A549 (cell line): Measurements from ENCODE around the gene CD36. TPM values are rescaled to one million over a fixed set of nuclear protein-coding genes. Genes with fewer than 3 reads are reported as not detected.

Experiments used
- ATAC-seq, 2 experiments: fragments of 200-7000 bp in 1 of 2; fragments of >200 bp in 1 of 2; cut with Nextera tagmentation in 1 of 2; cut with Tn5 transposase in 1 of 2; 3 replicates each; pipeline versions ENCODE4 v1.8.0 to v1.9.1; 2018 to 2020; ENCODE audit warnings: mild to moderate bottlenecking in 1 of 2, moderate library complexity in 1 of 2
- CTCF ChIA-PET: fragments of 300-600 bp; sonication (Branson Sonifier 250); formaldehyde crosslinking; extraction: SDS; loops from one replicate; lab custom pipeline; 2021; ENCODE audit warnings: antibody characterized with exemption, inconsistent platforms; lab: Yijun Ruan, JAX
- POLR2A ChIA-PET: fragments of 350-600 bp; formaldehyde crosslinking; extraction: SDS; loops from one replicate; lab custom pipeline; 2021; ENCODE audit warnings: antibody characterized with exemption, inconsistent platforms; lab: Yijun Ruan, JAX
- DNase-seq, 2 experiments: peaks; one replicate each; pipeline versions ENCODE4 v3.0.0 to v3.0.0-alpha.2; 2011 to 2016; ENCODE audit warnings: low read depth in 1 of 2, low spot score in 1 of 2
- FAIRE-seq: peaks from 2 replicates; lab custom pipeline; 2011; peaks lifted over from hg19 to GRCh38; lab: Jason Lieb, UNC
- H3K27ac ChIP-seq, 2 experiments: fragments of >200 bp; sonication (Bioruptor Twin); formaldehyde crosslinking; 3 replicates each; pipeline ENCODE4 v1.5.1; 2016 to 2017
- H3K4me1 ChIP-seq: fragments of >200 bp; sonication (Bioruptor Twin); formaldehyde crosslinking; 3 replicates; pipeline ENCODE4 v1.6.1; 2016
- H3K4me2 ChIP-seq: fragments of >200 bp; sonication (Bioruptor Twin); formaldehyde crosslinking; 3 replicates; pipeline ENCODE4 v1.6.1; 2016
- H3K4me3 ChIP-seq: fragments of >200 bp; sonication (Bioruptor Twin); formaldehyde crosslinking; 3 replicates; pipeline ENCODE4 v1.5.1; 2016
- H3K9me3 ChIP-seq: fragments of >200 bp; sonication (Bioruptor Twin); formaldehyde crosslinking; 3 replicates; pipeline ENCODE4 v1.6.1; 2016
- BCL3 ChIP-seq: fragments of >200 bp; sonication (Bioruptor Twin); formaldehyde crosslinking; IDR thresholded peaks from 3 replicates; pipeline ENCODE4 v1.6.1; 2016
- CBX2 ChIP-seq: fragments of 200-600 bp; sonication (generic); IDR thresholded peaks from 2 replicates; pipeline ENCODE4 v1.6.1; 2016; ENCODE audit warnings: low read depth, mild to moderate bottlenecking, borderline replicate concordance
- CBX8 ChIP-seq: fragments of 200-600 bp; sonication (generic); IDR thresholded peaks from 2 replicates; pipeline ENCODE4 v1.6.1; 2016
- CHD2 ChIP-seq: fragments of 150-350 bp; IDR thresholded peaks from 2 replicates; pipeline ENCODE4 v1.6.1; 2014; ENCODE audit warnings: low read length; ENCODE audit not compliant: partially characterized antibody
- CHD4 ChIP-seq: fragments of 200-600 bp; sonication (generic); IDR thresholded peaks from 2 replicates; pipeline ENCODE4 v1.6.1; 2016; ENCODE audit warnings: antibody characterized with exemption, mild to moderate bottlenecking, borderline replicate concordance
- ELK1 ChIP-seq: fragments of 150-350 bp; IDR thresholded peaks from 2 replicates; pipeline ENCODE4 v1.6.1; 2014; ENCODE audit warnings: low read depth, mild to moderate bottlenecking, low read length
- FOSB ChIP-seq: fragments of 250-450 bp; sonication (Bioruptor Pico); IDR thresholded peaks from 2 replicates; pipeline ENCODE4 v1.5.0; 2020; ENCODE audit warnings: mild to moderate bottlenecking, moderate library complexity
- HES2 ChIP-seq: fragments of >200 bp; sonication (Bioruptor Twin); formaldehyde crosslinking; IDR thresholded peaks from 2 replicates; pipeline ENCODE4 v1.6.1; 2016
- HOXA7 ChIP-seq: fragments of 250-450 bp; sonication (Bioruptor Pico); IDR thresholded peaks from 2 replicates; pipeline ENCODE4 v1.5.0; 2020; ENCODE audit warnings: mild to moderate bottlenecking, moderate library complexity
- RARB ChIP-seq: fragments of 250-450 bp; sonication (Bioruptor Pico); IDR thresholded peaks from 2 replicates; pipeline ENCODE4 v1.8.0; 2021; ENCODE audit warnings: mild to moderate bottlenecking, moderate library complexity
- REST ChIP-seq: fragments of 200-600 bp; sonication (generic); IDR thresholded peaks from 2 replicates; pipeline ENCODE4 v1.6.1; 2016; ENCODE audit warnings: antibody characterized with exemption, mild to moderate bottlenecking, moderate library complexity
- WGBS: methylation state at CpG from one replicate; pipeline ENCODE4 v1.1.6; 2017; ENCODE audit errors: missing lambda C conversion rate; 5-methylcytosine and 5-hydroxymethylcytosine counted together
- polyA plus RNA-seq, 4 experiments: library from polyadenylated mRNA; depleted of rRNA in 3 of 4; stranded (reverse); fragments of >200 nt; fragmentation: RNase III in 1 of 4; extraction: RNeasy Plus Mini Kit Qiagen cat#74134 plus additional on column Dnase treatment in 1 of 4; gene quantifications; 2 replicates in 3 of 4; 3 replicates in 1 of 4; pipeline ENCODE4 v1.2.3, GENCODE V29; 2011 to 2017

CD36 gene
- polyA plus RNA-seq, 2 of the 4 experiments (the other 2 are of a cell fraction) = 0.12 to 0.37 TPM

- TF ChIP-seq CHD2 = no peak
- TF ChIP-seq CHD4 = no peak
- no peak for TF ChIP-seq REST
- TF ChIP-seq ELK1 = no peak
- TF ChIP-seq CBX8 = no peak
- TF ChIP-seq RARB (CRISPR knock-in tag) = no peak
- TF ChIP-seq HES2 = no peak
Measured at GRCh38 chr7:80619741-80620140, 18.7 kb upstream of the CD36 start (continued).

- H3K4me2 ChIP-seq = no peak overlapping the region
- DNase-seq = no peak
Measured at GRCh38 chr7:80622541-80622940, 15.9 kb upstream of the CD36 start.

GRCh38 chr7:80623503-80624252, 14.8 kb upstream of the CD36 start:
- H3K4me2 ChIP-seq = no peak overlapping the region
- no peaks in the 10 kb centered on the region for H3K9me3 ChIP-seq
- WGBS = 68% methylated on average over 3 of the region's 3 CpGs
- no peaks in the 10 kb centered on the region for H3K4me1 ChIP-seq
- CTCF ChIA-PET = interaction anchor here (0.6 to 1.3 kb wide), 3 partner anchors 13 to 1761 kb away, joined by 3 to 4 read pairs (median 3); no protein-coding TSS in a partner anchor
- DNase-seq = no peak
- POLR2A ChIA-PET = no interaction called here
- peak; percentile 62 to 80; a peak in 3 of 6 replicates for ATAC-seq
- no peak overlapping the region for H3K4me3 ChIP-seq
- TF ChIP-seq ELK1 (no peak), HOXA7 (CRISPR knock-in tag) (no peak), FOSB (CRISPR knock-in tag) (no peak), BCL3 (no peak), CBX2 (no peak)
- FAIRE-seq = no peak
- no peak overlapping the region; a peak in 1 of 6 replicates for H3K27ac ChIP-seq

More at GRCh38 chr7:80622541-80622940, 15.9 kb upstream of the CD36 start:
- no peak overlapping the region for H3K27ac ChIP-seq
- WGBS = 23% methylated on average over 1 of the region's 1 CpG
- ChIA-PET POLR2A (no interaction called here), CTCF (interaction anchor here (0.7 to 1.3 kb wide), 3 partner anchors 12 to 364 kb away, joined by 3 to 6 read pairs (median 4); no protein-coding TSS in a partner anchor)
- H3K9me3 ChIP-seq = no peaks in the 10 kb centered on the region
- TF ChIP-seq FOSB (CRISPR knock-in tag) = no peak
- ATAC-seq (no peak), FAIRE-seq (no peak)
- H3K4me1 ChIP-seq = no peaks in the 10 kb centered on the region
- H3K4me3 ChIP-seq = no peak overlapping the region
